A172 (cell line): ENCODE measurements around the gene BABAM2. TPM values are rescaled to one million over a fixed set of nuclear protein-coding genes. Genes with fewer than 3 reads are reported as not detected.
A peak's percentile ranks its signal among the peaks of the same experiment; 100 is the strongest.

Source experiments
- DNase-seq: peaks from one replicate; pipeline ENCODE4 v3.0.0-alpha.2; 2015; ENCODE audit warnings: low spot score
- total RNA-seq: library from RNA; depleted of rRNA; stranded (reverse); fragments of >200 nt; shearing (Covaris generic); gene quantifications from 2 replicates; pipeline ENCODE4 v1.2.3, GENCODE V29; 2014

BABAM2 gene
- total RNA-seq, 1 experiment from 2014 or later, result 36.5 TPM

GRCh38 chr2:28028025-28028424 is 137.5 kb downstream of the BABAM2 start:
- no peak for DNase-seq

- no peak for DNase-seq
Observed at GRCh38 chr2:28030600-28030999, 140.1 kb downstream of the BABAM2 start.

- no peak for DNase-seq
Observed at GRCh38 chr2:28032816-28033215, 142.3 kb downstream of the BABAM2 start.

GRCh38 chr2:28034696-28035095 is 144.2 kb downstream of the BABAM2 start:
- DNase-seq, result no peak

GRCh38 chr2:28035163-28035690 is 144.7 kb downstream of the BABAM2 start:
- no peak for DNase-seq

GRCh38 chr2:28035816-28036215 is 145.3 kb downstream of the BABAM2 start:
- DNase-seq, result no peak

GRCh38 chr2:28036307-28036706 is 145.8 kb downstream of the BABAM2 start:
- no peak for DNase-seq

GRCh38 chr2:28038722-28039121 is 148.2 kb downstream of the BABAM2 start:
- no peak for DNase-seq

- no peak for DNase-seq
Observed at GRCh38 chr2:28045676-28046351, 155.3 kb downstream of the BABAM2 start.

GRCh38 chr2:28046921-28047320 is 156.4 kb downstream of the BABAM2 start:
- DNase-seq, result no peak

- DNase-seq, result no peak
Observed at GRCh38 chr2:28047681-28048080, 157.2 kb downstream of the BABAM2 start.

- no peak for DNase-seq
Observed at GRCh38 chr2:28048341-28048740, 157.8 kb downstream of the BABAM2 start.

GRCh38 chr2:28049416-28049815 is 158.9 kb downstream of the BABAM2 start:
- no peak for DNase-seq

GRCh38 chr2:28049899-28050298 is 159.4 kb downstream of the BABAM2 start:
- no peak for DNase-seq

GRCh38 chr2:28052691-28053090 is 162.2 kb downstream of the BABAM2 start:
- DNase-seq, result no peak

GRCh38 chr2:28053597-28053996 is 163.1 kb downstream of the BABAM2 start:
- no peak for DNase-seq

GRCh38 chr2:28054916-28055315 is 164.4 kb downstream of the BABAM2 start:
- DNase-seq, result no peak

- DNase-seq, result peak; percentile 46
Observed at GRCh38 chr2:28055325-28055970, 164.9 kb downstream of the BABAM2 start.

- DNase-seq, result no peak
Observed at GRCh38 chr2:28058791-28059190, 168.3 kb downstream of the BABAM2 start.

GRCh38 chr2:28062867-28063266 is 172.3 kb downstream of the BABAM2 start:
- DNase-seq, result no peak

GRCh38 chr2:28063492-28063962 is 173.0 kb downstream of the BABAM2 start:
- no peak for DNase-seq

- DNase-seq, result no peak
Observed at GRCh38 chr2:28067602-28068001, 177.1 kb downstream of the BABAM2 start.

GRCh38 chr2:28068088-28068487 is 177.6 kb downstream of the BABAM2 start:
- DNase-seq, result no peak
